WTC11 (cell line): ENCODE data around the gene GRPR. TPM values are rescaled to one million over a fixed set of nuclear protein-coding genes. Genes with fewer than 3 reads are reported as not detected.
A peak's percentile ranks its signal among the peaks of the same experiment; 100 is the strongest.

Source experiments
- ATAC-seq: fragments of 200-7000 bp; cut with Tn5 transposase; 2 replicates; pipeline ENCODE4 v1.10.0; 2021; ENCODE audit warnings: mild to moderate bottlenecking, moderate library complexity
- CTCF ChIA-PET: fragments of 300-600 bp; sonication (Branson Sonifier 250); formaldehyde crosslinking; loops from one replicate; lab custom pipeline; 2021; ENCODE audit warnings: antibody characterized with exemption; lab: Charles Lee
- POLR2A ChIA-PET: fragments of 350-600 bp; sonication (Branson Sonifier 250); formaldehyde crosslinking; loops from one replicate; lab custom pipeline; 2021; ENCODE audit warnings: antibody characterized with exemption; lab: Charles Lee
- DNase-seq: peaks from one replicate; pipeline ENCODE4 v3.0.0; 2021; ENCODE audit warnings: low spot score
- H3K27ac Mint-ChIP-seq: 2 replicates; pipeline ENCODE4 v1.8.0; 2021; ENCODE audit warnings: mixed read lengths
- H3K27me3 Mint-ChIP-seq: 2 replicates; pipeline ENCODE4 v1.8.0; 2021; ENCODE audit warnings: low read depth, mild to moderate bottlenecking, moderate library complexity, mixed read lengths
- H3K36me3 Mint-ChIP-seq: 2 replicates; pipeline ENCODE4 v1.8.0; 2021; ENCODE audit warnings: mixed read lengths
- H3K4me1 Mint-ChIP-seq: 2 replicates; pipeline ENCODE4 v1.8.0; 2022; ENCODE audit warnings: mixed read lengths
- H3K4me3 Mint-ChIP-seq: 2 replicates; pipeline ENCODE4 v1.8.0; 2021; ENCODE audit warnings: mild to moderate bottlenecking, moderate library complexity, mixed read lengths
- H3K9me3 Mint-ChIP-seq: 2 replicates; pipeline ENCODE4 v1.8.0; 2021; ENCODE audit warnings: mixed read lengths
- AR ChIP-seq: fragments of 250-450 bp; sonication (Bioruptor Pico); IDR thresholded peaks from 2 replicates; pipeline ENCODE4 v1.9.0; 2021; ENCODE audit warnings: mild to moderate bottlenecking
- CREB1 ChIP-seq: sonication (generic); formaldehyde crosslinking; IDR thresholded peaks from 2 replicates; pipeline ENCODE4 v1.8.0; 2023; ENCODE audit warnings: mild to moderate bottlenecking, missing genetic modification reagents
- EMX1 ChIP-seq: fragments of 250-450 bp; sonication (Bioruptor Pico); IDR thresholded peaks from 2 replicates; pipeline ENCODE4 v1.8.0; 2021; ENCODE audit warnings: mild to moderate bottlenecking
- FOXP1 ChIP-seq: sonication (generic); formaldehyde crosslinking; IDR thresholded peaks from 2 replicates; pipeline ENCODE4 v1.8.0; 2022; ENCODE audit warnings: missing genetic modification reagents, mild to moderate bottlenecking, moderate library complexity, borderline replicate concordance
- HMGA2 ChIP-seq: fragments of 250-450 bp; sonication (Bioruptor Pico); IDR thresholded peaks from 2 replicates; pipeline ENCODE4 v1.4.0; 2021; ENCODE audit warnings: mild to moderate bottlenecking, moderate library complexity
- HMGXB4 ChIP-seq: sonication (generic); formaldehyde crosslinking; IDR thresholded peaks from 2 replicates; pipeline ENCODE4 v1.8.1; 2023; ENCODE audit warnings: mild to moderate bottlenecking, moderate library complexity, missing genetic modification reagents
- MXD4 ChIP-seq: fragments of 250-450 bp; sonication (Bioruptor Pico); IDR thresholded peaks from 2 replicates; pipeline ENCODE4 v1.8.0; 2021; ENCODE audit warnings: mild to moderate bottlenecking, moderate library complexity, borderline replicate concordance
- MYBL2 ChIP-seq: sonication (generic); formaldehyde crosslinking; IDR thresholded peaks from 2 replicates; pipeline ENCODE4 v1.8.1; 2023; ENCODE audit warnings: mild to moderate bottlenecking, moderate library complexity, missing genetic modification reagents
- PRDM15 ChIP-seq: sonication (generic); formaldehyde crosslinking; IDR thresholded peaks from 2 replicates; pipeline ENCODE4 v1.8.0; 2022; ENCODE audit warnings: missing genetic modification reagents
- PREB ChIP-seq: sonication (generic); formaldehyde crosslinking; IDR thresholded peaks from 2 replicates; pipeline ENCODE4 v1.8.1; 2022; ENCODE audit warnings: mild to moderate bottlenecking, missing genetic modification reagents, moderate library complexity, borderline replicate concordance
- RORB ChIP-seq: fragments of 250-450 bp; sonication (Bioruptor Pico); IDR thresholded peaks from 2 replicates; pipeline ENCODE4 v1.9.0; 2021; ENCODE audit warnings: mild to moderate bottlenecking
- SMAD4 ChIP-seq: sonication (generic); formaldehyde crosslinking; IDR thresholded peaks from 2 replicates; pipeline ENCODE4 v1.8.0; 2022; ENCODE audit warnings: mild to moderate bottlenecking, missing genetic modification reagents
- SP1 ChIP-seq: sonication (generic); formaldehyde crosslinking; conservative IDR thresholded peaks from 2 replicates; pipeline ENCODE4 v1.8.1; 2022; ENCODE audit warnings: missing genetic modification reagents
- TP53 ChIP-seq: sonication (generic); formaldehyde crosslinking; IDR thresholded peaks from 2 replicates; pipeline ENCODE4 v1.8.1; 2023; ENCODE audit warnings: mild to moderate bottlenecking, missing genetic modification reagents
- USF2 ChIP-seq: sonication (generic); formaldehyde crosslinking; IDR thresholded peaks from 2 replicates; pipeline ENCODE4 v1.8.1; 2023; ENCODE audit warnings: mild to moderate bottlenecking, missing genetic modification reagents, moderate library complexity
- ZNF121 ChIP-seq: sonication (generic); formaldehyde crosslinking; IDR thresholded peaks from 2 replicates; pipeline ENCODE4 v1.8.0; 2023; ENCODE audit warnings: missing genetic modification reagents
- ZNF219 ChIP-seq: sonication (generic); formaldehyde crosslinking; IDR thresholded peaks from 2 replicates; pipeline ENCODE4 v1.8.0; 2023; ENCODE audit warnings: missing genetic modification reagents, mild to moderate bottlenecking, borderline replicate concordance
- ZNF512 ChIP-seq: sonication (generic); formaldehyde crosslinking; IDR thresholded peaks from 2 replicates; pipeline ENCODE4 v1.8.1; 2022; ENCODE audit warnings: missing genetic modification reagents, borderline replicate concordance
- ZNF532 ChIP-seq: fragments of 250-450 bp; sonication (Bioruptor Pico); IDR thresholded peaks from 2 replicates; pipeline ENCODE4 v1.9.0; 2021; ENCODE audit warnings: mild to moderate bottlenecking, borderline replicate concordance
- total RNA-seq: library from RNA; stranded (reverse); gene quantifications from 3 replicates; pipeline ENCODE4 v1.2.3, GENCODE V29; 2021

GRPR gene
- total RNA-seq, 1 experiment from 2014 or later, result 8.9 TPM

- Mint-ChIP-seq H3K27ac (peak overlapping the region; percentile 33; the same call in 1 of the 2 replicates), H3K9me3 (peaks cover 24% of the 10 kb centered on the region), H3K27me3 (no peaks in the 10 kb centered on the region), H3K4me3 (no peak overlapping the region), H3K4me1 (peaks cover 7% of the 10 kb centered on the region), H3K36me3 (peaks cover 32% of the 10 kb centered on the region)
- POLR2A ChIA-PET, result no interaction called here
- CTCF ChIA-PET, result no interaction called here
- ATAC-seq (no peak), DNase-seq (no peak)
- TF ChIP-seq MXD4 (CRISPR knock-in tag), result no peak
- TF ChIP-seq CREB1, result no peak
- TF ChIP-seq EMX1 (CRISPR knock-in tag), result no peak
- no peak for TF ChIP-seq FOXP1 (CRISPR knock-in tag)
- TF ChIP-seq ZNF512, result no peak
- no peak for TF ChIP-seq ZNF532 (CRISPR knock-in tag)
- no peak for TF ChIP-seq PRDM15 (CRISPR knock-in tag)
- TF ChIP-seq AR (CRISPR knock-in tag), result no peak
- no peak for TF ChIP-seq ZNF121
- TF ChIP-seq PREB (CRISPR knock-in tag), result no peak
- TF ChIP-seq HMGXB4 (CRISPR knock-in tag), result no peak
- no peak for TF ChIP-seq MYBL2 (CRISPR knock-in tag)
- TF ChIP-seq RORB, result no peak
- no peak for TF ChIP-seq SMAD4 (CRISPR knock-in tag)
- TF ChIP-seq TP53, result no peak
- no peak for TF ChIP-seq HMGA2
- no peak for TF ChIP-seq ZNF219 (CRISPR knock-in tag)
- no peak for TF ChIP-seq USF2 (CRISPR knock-in tag)
- TF ChIP-seq SP1 (CRISPR knock-in tag), result no peak
Measured at GRCh38 chrX:16140983-16141382, 17.6 kb downstream of the GRPR start.
